ENCODE data around the gene KAT6B.

GRCh38 chr10:74957285-74957961, 131.0 kb downstream of the KAT6B start:
- no peak for TF ChIP-seq REST (IDR thresholded peaks at IDR 0.05; ENCODE audit: insufficient read depth in 1 of 2, low read depth in 2 of 2, low read length in 2 of 2)
- TF ChIP-seq SIN3A (IDR thresholded peaks at IDR 0.05; ENCODE audit: borderline replicate concordance, insufficient read depth, low read length): no peak
- no peak for TF ChIP-seq TAF1 (IDR thresholded peaks at IDR 0.05; ENCODE audit: borderline replicate concordance, insufficient read depth, low read length)
- no peak for TF ChIP-seq POLR2AphosphoS5 (IDR thresholded peaks at IDR 0.05; ENCODE audit: low read depth, low read length)
- TF ChIP-seq FOXP2 (optimal IDR thresholded peaks at IDR 0.05; ENCODE audit: borderline replicate concordance, extremely low read depth, extremely low read length, insufficient read depth): no peak
